H9 (cell line): ENCODE results near the gene ENPP7. TPM values are rescaled to one million over a fixed set of nuclear protein-coding genes. Genes with fewer than 3 reads are reported as not detected.
A peak's percentile ranks its signal among the peaks of the same experiment; 100 is the strongest.

Experiments used
- DNase-seq: peaks from one replicate; pipeline ENCODE4 v3.0.0-alpha.2; 2017
- H2AFZ ChIP-seq: one replicate; pipeline ENCODE4 v1.6.1; 2013; ENCODE audit warnings: mild to moderate bottlenecking, low read length, control low read depth, moderate library complexity
- H2AK5ac ChIP-seq: 2 replicates; pipeline ENCODE4 v1.6.1; 2013; ENCODE audit warnings: low read length, control low read depth, mixed read lengths; ENCODE audit not compliant: insufficient read length
- H2BK120ac ChIP-seq: one replicate; pipeline ENCODE4 v1.6.1; 2013; ENCODE audit warnings: low read depth, mild to moderate bottlenecking, low read length, control low read depth, inconsistent platforms; ENCODE audit not compliant: poor library complexity, severe bottlenecking
- H2BK12ac ChIP-seq: 2 replicates; pipeline ENCODE4 v1.6.1; 2013; ENCODE audit warnings: low read length, control low read depth, mixed read lengths, low read depth; ENCODE audit not compliant: insufficient read length
- H2BK15ac ChIP-seq: 2 replicates; pipeline ENCODE4 v1.6.1; 2013; ENCODE audit warnings: low read depth, low read length, control low read depth
- H2BK20ac ChIP-seq: one replicate; pipeline ENCODE4 v1.6.1; 2013; ENCODE audit warnings: low read depth, mild to moderate bottlenecking, low read length, control low read depth, inconsistent platforms; ENCODE audit not compliant: poor library complexity, severe bottlenecking
- H2BK5ac ChIP-seq: 2 replicates; pipeline ENCODE4 v1.6.1; 2013; ENCODE audit warnings: low read length, control low read depth, mixed read lengths; ENCODE audit not compliant: insufficient read length
- H3K14ac ChIP-seq: 2 replicates; pipeline ENCODE4 v1.6.1; 2013; ENCODE audit warnings: low read length, control low read depth; ENCODE audit not compliant: insufficient read depth
- H3K18ac ChIP-seq: 2 replicates; pipeline ENCODE4 v1.6.1; 2013; ENCODE audit warnings: low read depth, mild to moderate bottlenecking, mixed read lengths, low read length, control low read depth; ENCODE audit not compliant: insufficient read length
- H3K23ac ChIP-seq: 2 replicates; pipeline ENCODE4 v1.6.1; 2013; ENCODE audit warnings: low read length, control low read depth, mixed read lengths, low read depth; ENCODE audit not compliant: insufficient read length
- H3K23me2 ChIP-seq: 2 replicates; pipeline ENCODE4 v1.6.1; 2013; ENCODE audit warnings: low read depth, mild to moderate bottlenecking, mixed read lengths, low read length, control low read depth; ENCODE audit not compliant: insufficient read length, poor library complexity, severe bottlenecking
- H3K27ac ChIP-seq: 2 replicates; pipeline ENCODE4 v1.5.1; 2013; ENCODE audit warnings: low read length, control low read depth, mixed read lengths, low read depth; ENCODE audit not compliant: insufficient read length
- H3K27me3 ChIP-seq: 2 replicates; pipeline ENCODE4 v1.6.1; 2013; ENCODE audit warnings: low read length, control low read depth, inconsistent platforms; ENCODE audit not compliant: insufficient read depth
- H3K4ac ChIP-seq: 2 replicates; pipeline ENCODE4 v1.6.1; 2013; ENCODE audit warnings: low read depth, mild to moderate bottlenecking, control low read depth, inconsistent platforms, low read length, moderate library complexity
- H3K4me1 ChIP-seq: 2 replicates; pipeline ENCODE4 v1.6.1; 2013; ENCODE audit warnings: low read length, control low read depth, inconsistent platforms; ENCODE audit not compliant: insufficient read depth
- H3K4me2 ChIP-seq: 2 replicates; pipeline ENCODE4 v1.6.1; 2013; ENCODE audit warnings: low read length, control low read depth, mixed read lengths; ENCODE audit not compliant: insufficient read length, insufficient read depth
- H3K56ac ChIP-seq: 2 replicates; pipeline ENCODE4 v1.6.1; 2013; ENCODE audit warnings: low read depth, mild to moderate bottlenecking, mixed read lengths, low read length, control low read depth; ENCODE audit not compliant: insufficient read length
- H3K79me1 ChIP-seq: 2 replicates; pipeline ENCODE4 v1.6.1; 2013; ENCODE audit warnings: low read depth, mild to moderate bottlenecking, moderate library complexity, low read length, control low read depth, inconsistent platforms; ENCODE audit not compliant: insufficient read depth, poor library complexity, severe bottlenecking
- H3K79me2 ChIP-seq: 2 replicates; pipeline ENCODE4 v1.6.1; 2013; ENCODE audit warnings: low read length, control low read depth, inconsistent platforms; ENCODE audit not compliant: insufficient read depth
- H3K9ac ChIP-seq: 2 replicates; pipeline ENCODE4 v1.6.1; 2013; ENCODE audit warnings: low read length, control low read depth, mixed read lengths; ENCODE audit not compliant: insufficient read length; ENCODE audit errors: extremely low read depth
- H3K9me3 ChIP-seq: one replicate; pipeline ENCODE4 v1.6.1; 2013; ENCODE audit warnings: low read depth, low read length, inconsistent platforms; ENCODE audit not compliant: control insufficient read depth
- H3T11ph ChIP-seq: one replicate; pipeline ENCODE4 v1.6.1; 2013; ENCODE audit warnings: mild to moderate bottlenecking, low read length, control low read depth, inconsistent platforms
- H4K20me1 ChIP-seq: one replicate; pipeline ENCODE4 v1.6.1; 2013; ENCODE audit not compliant: control insufficient read depth, insufficient read length, insufficient read depth
- H4K5ac ChIP-seq: 2 replicates; pipeline ENCODE4 v1.6.1; 2013; ENCODE audit warnings: low read depth, mild to moderate bottlenecking, mixed read lengths, low read length, control low read depth; ENCODE audit not compliant: insufficient read length
- H4K8ac ChIP-seq: replicated peaks from 2 replicates; pipeline ENCODE4 v1.6.1; 2013; ENCODE audit warnings: low read length, control low read depth, mixed read lengths, low read depth; ENCODE audit not compliant: insufficient read length
- H4K91ac ChIP-seq: 2 replicates; pipeline ENCODE4 v1.6.1; 2013; ENCODE audit warnings: low read depth, mild to moderate bottlenecking, moderate library complexity, mixed read lengths, low read length, control low read depth; ENCODE audit not compliant: insufficient read length
- H3K27ac Mint-ChIP-seq, 3 experiments: 2 replicates in 2 of 3; 3 replicates in 1 of 3; pipeline ENCODE4 v1.8.0; 2020 to 2021; ENCODE audit warnings: mixed read lengths in 3 of 3, mild to moderate bottlenecking in 1 of 3, moderate library complexity in 1 of 3
- H3K27me3 Mint-ChIP-seq: 2 replicates; pipeline ENCODE4 v1.8.0; 2021; ENCODE audit warnings: low read depth, mild to moderate bottlenecking, moderate library complexity, mixed read lengths
- H3K36me3 Mint-ChIP-seq, 3 experiments: 2 replicates in 2 of 3; 3 replicates in 1 of 3; pipeline ENCODE4 v1.8.0; 2020 to 2021; ENCODE audit warnings: low read depth in 3 of 3, mixed read lengths in 3 of 3; ENCODE audit not compliant: insufficient read depth in 1 of 3
- H3K4me1 Mint-ChIP-seq, 2 experiments: 2 replicates each; pipeline ENCODE4 v1.8.0; 2020; ENCODE audit warnings: mixed read lengths in 2 of 2
- H3K4me3 Mint-ChIP-seq, 2 experiments: 2 replicates in 1 of 2; 3 replicates in 1 of 2; pipeline ENCODE4 v1.8.0; 2020 to 2021; ENCODE audit warnings: mild to moderate bottlenecking in 2 of 2, mixed read lengths in 2 of 2, moderate library complexity in 1 of 2
- H3K9me3 Mint-ChIP-seq, 2 experiments: 2 replicates in 1 of 2; 3 replicates in 1 of 2; pipeline ENCODE4 v1.8.0; 2020; ENCODE audit warnings: mild to moderate bottlenecking in 2 of 2, mixed read lengths in 2 of 2, moderate library complexity in 1 of 2
- CTCF ChIP-seq: fragments of 200-600 bp; sonication (generic); conservative IDR thresholded peaks from 3 replicates; pipeline ENCODE4 v1.8.0; 2021; ENCODE audit warnings: antibody characterized with exemption, mild to moderate bottlenecking
- WGBS: extraction: QIAGEN DNeasy Blood & Tissue Kit; methylation state at CpG from one replicate; pipeline ENCODE4 v1.1.7; 2013; ENCODE audit warnings: missing lambda C conversion rate, low lambda C conversion rate, mixed read lengths; ENCODE audit not compliant: insufficient read length; ENCODE audit errors: extremely low coverage; 5-methylcytosine and 5-hydroxymethylcytosine counted together
- total RNA-seq: library from RNA; stranded (reverse); gene quantifications from 2 replicates; pipeline ENCODE4 v1.2.1, GENCODE V29; 2021

The ENPP7 gene
- total RNA-seq, 1 experiment from 2014 or later: not detected

DNA sequence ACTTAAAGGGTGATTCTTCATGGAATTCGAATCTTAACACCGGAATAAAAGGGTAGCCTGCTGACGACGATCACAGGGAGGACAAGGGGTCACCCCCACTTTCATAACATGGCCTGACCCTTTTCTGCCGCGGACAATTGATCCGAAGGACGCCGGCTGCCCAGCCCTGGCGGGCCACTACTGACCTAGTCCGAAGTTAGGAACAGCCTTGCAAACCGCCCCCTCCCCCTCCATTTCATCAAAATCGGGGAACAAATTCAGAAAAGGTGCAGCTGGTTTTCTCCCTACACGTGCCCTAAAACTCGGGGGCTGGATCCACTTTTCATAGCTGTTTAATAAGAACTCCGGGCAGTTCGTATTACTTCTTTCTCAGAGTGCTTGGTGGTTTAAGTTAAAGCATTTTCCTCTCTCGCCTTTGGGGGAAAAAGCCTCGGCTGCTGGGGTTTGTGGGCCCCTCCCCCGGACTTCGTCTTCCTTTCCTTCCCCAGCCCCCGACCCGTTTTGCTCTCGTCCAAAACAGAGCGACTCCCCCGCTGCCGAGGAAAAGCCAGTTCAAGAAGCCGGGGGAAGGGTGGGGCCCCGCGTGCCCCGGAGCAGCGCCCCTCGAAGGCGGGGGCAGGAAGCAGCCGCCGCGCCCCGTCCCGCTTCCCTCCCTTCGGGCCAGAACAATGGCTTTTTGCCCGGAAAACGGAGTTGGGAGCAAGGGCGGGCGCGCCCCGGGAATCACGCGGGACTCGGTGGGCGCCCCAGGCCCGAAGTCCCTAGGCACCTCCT, 46.6 kb downstream of the ENPP7 start:
- 0 out of 2 replicates have a peak, but pooled peaks cover 2% of the 10 kb centered on the region for H3K79me2 ChIP-seq
- peaks cover 14% of the 10 kb centered on the region for H3K23me2 ChIP-seq
- H4K91ac ChIP-seq: no peak overlapping the region
- no peak overlapping the region for H3K27ac ChIP-seq
- Mint-ChIP-seq H3K27ac (peak overlapping the region; percentile 91 to 96 (median 93); a peak in 5 of 7 replicates), H3K4me1 (peaks cover 40 to 48% of the 10 kb centered on the region in 2 experiments), H3K27me3 (peaks cover 36% of the 10 kb centered on the region), H3K4me3 (peak overlapping the region; percentile 69 to 84), H3K36me3 (peaks cover 28 to 33% (median 29%) of the 10 kb centered on the region in 3 experiments), H3K9me3 (no peaks in the 10 kb centered on the region)
- H2AFZ ChIP-seq: no peak overlapping the region
- H2BK12ac ChIP-seq: no peak overlapping the region
- H3K4me1 ChIP-seq: peaks cover 3% of the 10 kb centered on the region; the same call in 1 of the 2 replicates
- H4K8ac ChIP-seq: no peak overlapping the region
- H3K4ac ChIP-seq: no peak overlapping the region; the same call in 1 of the 2 replicates
- no peak overlapping the region for H2BK15ac ChIP-seq
- no peak overlapping the region for H3K23ac ChIP-seq
- TF ChIP-seq CTCF: peak; percentile 62
- peak overlapping the region; percentile 29 for H3K9ac ChIP-seq
- H3K27me3 ChIP-seq: no peaks in the 10 kb centered on the region
- H3K79me1 ChIP-seq: peaks cover 3% of the 10 kb centered on the region
- H3K14ac ChIP-seq: peak overlapping the region; percentile 59
- H4K20me1 ChIP-seq: no peaks in the 10 kb centered on the region
- peak; percentile 88 for DNase-seq
- H3K9me3 ChIP-seq: no peaks in the 10 kb centered on the region
- no peak overlapping the region for H3T11ph ChIP-seq
- H2BK120ac ChIP-seq: peak overlapping the region; percentile 42
- no peak overlapping the region for H3K56ac ChIP-seq
- no peak overlapping the region for H2BK5ac ChIP-seq
- peak overlapping the region; percentile 43 for H3K18ac ChIP-seq
- H2BK20ac ChIP-seq: no peak overlapping the region
- WGBS: no CpG with 5 or more reads among the region's 51 CpGs
- peak overlapping the region; percentile 44 for H3K4me2 ChIP-seq
- H2AK5ac ChIP-seq: no peak overlapping the region
- no peak overlapping the region for H4K5ac ChIP-seq
